Liver (tissue), 9 donors: Measurements from ENCODE around the gene SPRED1. TPM values are rescaled to one million over a fixed set of nuclear protein-coding genes. Genes with fewer than 3 reads are reported as not detected.

Experiments
- DNase-seq: peaks from one replicate; pipeline ENCODE4 v3.0.0-alpha.2; 2017; ENCODE audit warnings: low spot score
- H3K27ac ChIP-seq, 2 donors: one replicate each; pipeline ENCODE4 v1.7.0; 2013; ENCODE audit warnings: inconsistent platforms in 2 of 2, low read length in 2 of 2, control low read depth in 1 of 2, low read depth in 1 of 2, mild to moderate bottlenecking in 1 of 2
- H3K27me3 ChIP-seq, 4 donors: one replicate each; pipeline versions ENCODE4 v1.6.1 to v1.7.0; 2013; ENCODE audit warnings: low read length in 3 of 4, inconsistent platforms in 1 of 4, mild to moderate bottlenecking in 1 of 4, moderate library complexity in 1 of 4; ENCODE audit not compliant: control insufficient read depth in 4 of 4, insufficient read depth in 4 of 4
- H3K36me3 ChIP-seq, 4 donors: one replicate each; pipeline versions ENCODE4 v1.6.1 to v1.7.0; 2013; ENCODE audit warnings: low read length in 3 of 4, mild to moderate bottlenecking in 3 of 4, low read depth in 1 of 4, moderate library complexity in 1 of 4; ENCODE audit not compliant: control insufficient read depth in 4 of 4, insufficient read depth in 3 of 4
- H3K4me1 ChIP-seq, 4 donors: one replicate each; pipeline versions ENCODE4 v1.6.1 to v1.7.0; 2013; ENCODE audit warnings: low read length in 3 of 4, mild to moderate bottlenecking in 3 of 4, moderate library complexity in 1 of 4; ENCODE audit not compliant: control insufficient read depth in 4 of 4, insufficient read depth in 4 of 4
- H3K4me3 ChIP-seq, 3 donors: one replicate each; pipeline versions ENCODE4 v1.6.1 to v1.7.0; 2013; ENCODE audit warnings: low read length in 3 of 3, control low read depth in 1 of 3, low read depth in 1 of 3, mild to moderate bottlenecking in 1 of 3
- H3K9ac ChIP-seq, 2 donors: one replicate each; pipeline ENCODE4 v1.7.0; 2013; ENCODE audit warnings: low read length in 2 of 2, mild to moderate bottlenecking in 2 of 2, moderate library complexity in 2 of 2, control low read depth in 1 of 2, low read depth in 1 of 2
- H3K9me3 ChIP-seq, 4 donors: one replicate each; pipeline versions ENCODE4 v1.6.1 to v1.7.0; 2013; ENCODE audit warnings: low read length in 3 of 4; ENCODE audit not compliant: control insufficient read depth in 4 of 4
- CTCF ChIP-seq: fragments of 150-350 bp; IDR thresholded peaks from 2 replicates; pipeline ENCODE4 v1.5.1; 2017; ENCODE audit warnings: improper control_type of control experiment, low read depth, low read length; ENCODE audit not compliant: missing input control
- FOXA1 ChIP-seq: IDR thresholded peaks from 2 replicates; pipeline ENCODE4 v1.6.1; 2016; ENCODE audit warnings: antibody characterized with exemption
- FOXA2 ChIP-seq: IDR thresholded peaks from 2 replicates; pipeline ENCODE4 v1.6.1; 2016; ENCODE audit warnings: antibody characterized with exemption
- HNF4A ChIP-seq, 2 donors: conservative IDR thresholded peaks; 2 replicates each; pipeline ENCODE4 v1.6.1; 2016; ENCODE audit warnings: antibody characterized with exemption in 2 of 2, mild to moderate bottlenecking in 2 of 2
- HNF4G ChIP-seq: IDR thresholded peaks from 2 replicates; pipeline ENCODE4 v1.6.1; 2016; ENCODE audit warnings: antibody characterized with exemption
- JUND ChIP-seq, 2 donors: IDR thresholded peaks; 2 replicates each; pipeline ENCODE4 v1.6.1; 2016; ENCODE audit warnings: antibody characterized with exemption in 2 of 2
- MAX ChIP-seq: IDR thresholded peaks from 2 replicates; pipeline ENCODE4 v1.6.1; 2016; ENCODE audit warnings: antibody characterized with exemption
- NR2F2 ChIP-seq: IDR thresholded peaks from 2 replicates; pipeline ENCODE4 v1.6.1; 2016; ENCODE audit warnings: antibody characterized with exemption
- RAD21 ChIP-seq, 2 donors: IDR thresholded peaks; 2 replicates each; pipeline ENCODE4 v1.6.1; 2016; ENCODE audit warnings: antibody characterized with exemption in 2 of 2, mild to moderate bottlenecking in 2 of 2
- REST ChIP-seq: IDR thresholded peaks from 2 replicates; pipeline ENCODE4 v1.6.1; 2016; ENCODE audit warnings: antibody characterized with exemption, mild to moderate bottlenecking
- RXRA ChIP-seq, 2 donors: IDR thresholded peaks; 2 replicates each; pipeline ENCODE4 v1.6.1; 2017 to 2018; ENCODE audit warnings: antibody characterized with exemption in 2 of 2, mild to moderate bottlenecking in 1 of 2
- SP1 ChIP-seq: IDR thresholded peaks from 2 replicates; pipeline ENCODE4 v1.6.1; 2018; ENCODE audit warnings: antibody characterized with exemption, mild to moderate bottlenecking
- TAF1 ChIP-seq: conservative IDR thresholded peaks from 2 replicates; pipeline ENCODE4 v1.6.1; 2016; ENCODE audit warnings: antibody characterized with exemption, mild to moderate bottlenecking
- YY1 ChIP-seq: IDR thresholded peaks from 2 replicates; pipeline ENCODE4 v1.6.1; 2016; ENCODE audit warnings: antibody characterized with exemption, mild to moderate bottlenecking
- ZBTB33 ChIP-seq: IDR thresholded peaks from 2 replicates; pipeline ENCODE4 v1.6.1; 2016; ENCODE audit warnings: antibody characterized with exemption
- WGBS: extraction: QIAGEN DNeasy Blood & Tissue Kit; methylation state at CpG from one replicate; pipeline ENCODE4 v1.1.7; 2013; 5-methylcytosine and 5-hydroxymethylcytosine counted together
- polyA plus RNA-seq, 2 donors: library from polyadenylated mRNA; stranded (reverse) in 1 of 2; unstranded in 1 of 2; fragments of 200-250 nt in 1 of 2; fragments of >200 nt in 1 of 2; fragmentation: Nextera tagmentation in 1 of 2; extraction: Ambion mirVana in 1 of 2; gene quantifications; one replicate each; pipeline versions ENCODE4 v1.2.1 to v1.2.3, GENCODE V29; 2013 to 2015
- total RNA-seq, 2 donors: library from RNA; depleted of rRNA; stranded (reverse); fragments of >200 nt; gene quantifications; one replicate each; pipeline ENCODE4 v1.2.3, GENCODE V29; 2014
- donor health status: healthy.
- donor health status: healthy.
- donor health status: healthy.
- donor health status: healthy.
- donor health status: healthy.

The SPRED1 gene
- total and polyA plus RNA-seq, 4 donors, result 1.2 to 7.7 (median 4.4) TPM

- H3K27ac ChIP-seq, result no peak overlapping the region
- no peak overlapping the region for H3K9ac ChIP-seq
- no peak for TF ChIP-seq ZBTB33
- TF ChIP-seq MAX, result no peak
- no peak for TF ChIP-seq REST
- TF ChIP-seq RAD21 (IDR thresholded peaks at IDR 0.05), result no peak
- TF ChIP-seq HNF4G, result no peak
- TF ChIP-seq JUND (IDR thresholded peaks at IDR 0.05), result no peak
- no peak for TF ChIP-seq SP1
- TF ChIP-seq CTCF, result no peak
- no peak for TF ChIP-seq FOXA1
- no peak for TF ChIP-seq RXRA (IDR thresholded peaks at IDR 0.05)
- no peaks in the 10 kb centered on the region for H3K27me3 ChIP-seq
- DNase-seq, result no peak
- no peaks in the 10 kb centered on the region for H3K36me3 ChIP-seq
- 94% methylated on average over 3 of the region's 3 CpGs for WGBS
- no peak overlapping the region for H3K4me3 ChIP-seq
- no peaks in the 10 kb centered on the region for H3K4me1 ChIP-seq
- no peaks in the 10 kb centered on the region for H3K9me3 ChIP-seq
These were observed 14.9 kb downstream of the SPRED1 start for GRCh38 chr15:38267421-38268022.

- Histone ChIP-seq H3K9me3 (no peaks in the 10 kb centered on the region), H3K4me1 (no peaks in the 10 kb centered on the region), H3K27ac (no peak overlapping the region), H3K27me3 (no peaks in the 10 kb centered on the region), H3K4me3 (no peak overlapping the region), H3K36me3 (no peaks in the 10 kb centered on the region), H3K9ac (no peak overlapping the region)
- no peak for DNase-seq
- TF ChIP-seq YY1 (no peak), HNF4G (no peak), REST (no peak), CTCF (no peak), TAF1 (no peak), HNF4A (conservative IDR thresholded peaks at IDR 0.05) (no peak), JUND (IDR thresholded peaks at IDR 0.05) (no peak), MAX (no peak), FOXA2 (no peak), ZBTB33 (no peak), RAD21 (IDR thresholded peaks at IDR 0.05) (no peak), NR2F2 (no peak), RXRA (IDR thresholded peaks at IDR 0.05) (no peak)
These were observed 18.5 kb downstream of the SPRED1 start for GRCh38 chr15:38271144-38271543.
